HCT116 (cell line): ENCODE results near the gene MYH14. TPM values are rescaled to one million over a fixed set of nuclear protein-coding genes. Genes with fewer than 3 reads are reported as not detected.

ENCODE experiments used
- ATAC-seq: fragments of 200-7000 bp; cut with Tn5 transposase; 2 replicates; pipeline ENCODE4 v1.9.1; 2020; ENCODE audit warnings: mild to moderate bottlenecking, moderate library complexity
- BruUV-seq: library from RNA; stranded (reverse); fragments of 400-500 nt; replicated peaks from 2 replicates; lab custom pipeline; 2021; lab: Mats Ljungman, UMichigan
- CTCF ChIA-PET: fragments of 300-600 bp; sonication (Branson Sonifier 250); formaldehyde crosslinking; loops from one replicate; lab custom pipeline; 2021; ENCODE audit warnings: antibody characterized with exemption; lab: Charles Lee
- POLR2A ChIA-PET: fragments of 300-600, 350-600 bp; sonication (Branson Sonifier 250); formaldehyde crosslinking; loops from one replicate; lab custom pipeline; 2021; ENCODE audit warnings: antibody characterized with exemption; lab: Charles Lee
- RAD21 ChIA-PET, 2 experiments: fragments of 300-600 bp; sonication (Branson Sonifier 250); formaldehyde crosslinking; loops; one replicate each; lab custom pipeline; 2023; ENCODE audit warnings: low total read pairs in 2 of 2; ENCODE audit not compliant: uncharacterized antibody in 2 of 2, unreplicated experiment in 2 of 2, low non-redundant PET in 1 of 2; lab: Charles Lee
- DNase-seq: peaks from one replicate; pipeline ENCODE4 v3.0.0-alpha.2; 2010; ENCODE audit warnings: low read depth, low spot score
- H2AFZ ChIP-seq: fragments of 200-600 bp; shearing (Covaris generic), sonication (generic); 2 replicates; pipeline ENCODE4 v1.6.1; 2017; ENCODE audit warnings: low read depth, mixed run types, mixed read lengths, antibody characterized with exemption, low read length; ENCODE audit not compliant: poor library complexity, severe bottlenecking
- H3K27ac ChIP-seq: 2 replicates; pipeline ENCODE4 v1.5.1; 2012; ENCODE audit warnings: low read depth, low read length
- H3K27me3 ChIP-seq: fragments of 200-600 bp; sonication (generic); 2 replicates; pipeline ENCODE4 v1.6.1; 2016; ENCODE audit warnings: mixed run types, low read length, mixed read lengths; ENCODE audit not compliant: insufficient read depth
- H3K36me3 ChIP-seq, 2 experiments: fragments of 200-500 bp in 1 of 2; fragments of 200-600 bp in 1 of 2; sonication (Bioruptor generic) in 1 of 2; sonication (generic) in 1 of 2; 2 replicates each; pipeline versions ENCODE4 v1.5.1 to v1.6.1; 2014 to 2016; ENCODE audit warnings: low read length in 2 of 2, inconsistent platforms in 1 of 2, mixed read lengths in 1 of 2, mixed run types in 1 of 2; ENCODE audit not compliant: insufficient read depth in 2 of 2, control insufficient read depth in 1 of 2
- H3K4me1 ChIP-seq, 2 experiments: fragments of 200-600 bp in 1 of 2; sonication (generic) in 1 of 2; 2 replicates each; pipeline versions ENCODE4 v1.5.1 to v1.6.1; 2012 to 2017; ENCODE audit warnings: low read length in 2 of 2, inconsistent platforms in 1 of 2, mild to moderate bottlenecking in 1 of 2, mixed read lengths in 1 of 2, mixed run types in 1 of 2, moderate library complexity in 1 of 2; ENCODE audit not compliant: insufficient read depth in 2 of 2, control insufficient read depth in 1 of 2
- H3K4me2 ChIP-seq: fragments of 200-600 bp; sonication (generic); 2 replicates; pipeline ENCODE4 v1.6.1; 2017; ENCODE audit warnings: mixed run types, low read length, mixed read lengths
- H3K4me3 ChIP-seq, 2 experiments: fragments of 200-600 bp in 1 of 2; sonication (generic) in 1 of 2; replicated peaks in 1 of 2; 2 replicates each; pipeline ENCODE4 v1.5.1; 2011 to 2016; ENCODE audit warnings: low read length in 2 of 2, control low read depth in 1 of 2, low read depth in 1 of 2, mild to moderate bottlenecking in 1 of 2, mixed read lengths in 1 of 2, mixed run types in 1 of 2
- H3K79me2 ChIP-seq: fragments of 200-600 bp; sonication (generic); 2 replicates; pipeline ENCODE4 v1.6.1; 2017; ENCODE audit warnings: mild to moderate bottlenecking, mixed run types, low read length, moderate library complexity, mixed read lengths; ENCODE audit not compliant: insufficient read depth
- H3K9ac ChIP-seq: fragments of 200-600 bp; sonication (generic); 2 replicates; pipeline ENCODE4 v1.6.1; 2016; ENCODE audit warnings: low read length, mixed read lengths
- H3K9me2 ChIP-seq: fragments of 200-600 bp; sonication (generic), shearing (Covaris generic); 2 replicates; pipeline ENCODE4 v1.6.1; 2017; ENCODE audit warnings: mixed run types, mild to moderate bottlenecking, moderate library complexity; ENCODE audit not compliant: insufficient read depth
- H3K9me3 ChIP-seq, 2 experiments: fragments of 200-500 bp in 1 of 2; fragments of 200-600 bp in 1 of 2; sonication (Bioruptor generic) in 1 of 2; sonication (generic) in 1 of 2; 2 replicates each; pipeline ENCODE4 v1.6.1; 2014 to 2017; ENCODE audit warnings: low read length in 2 of 2, mixed read lengths in 2 of 2, inconsistent platforms in 1 of 2, low read depth in 1 of 2, mild to moderate bottlenecking in 1 of 2, mixed run types in 1 of 2, moderate library complexity in 1 of 2; ENCODE audit not compliant: control insufficient read depth in 1 of 2, insufficient read depth in 1 of 2
- H4K20me1 ChIP-seq: fragments of 200-600 bp; sonication (generic), shearing (Covaris generic); 2 replicates; pipeline ENCODE4 v1.6.1; 2017; ENCODE audit warnings: mixed run types, mild to moderate bottlenecking, moderate library complexity; ENCODE audit not compliant: insufficient read depth
- CBX3 ChIP-seq: IDR thresholded peaks from 2 replicates; pipeline ENCODE4 v1.6.1; 2012; ENCODE audit warnings: low read depth
- CEBPB ChIP-seq: IDR thresholded peaks from 2 replicates; pipeline ENCODE4 v1.6.1; 2012; ENCODE audit warnings: low read depth
- FOSL1 ChIP-seq: IDR thresholded peaks from 2 replicates; pipeline ENCODE4 v1.6.1; 2012; ENCODE audit warnings: low read depth
- POLR2A ChIP-seq: IDR thresholded peaks from 2 replicates; pipeline ENCODE4 v1.7.0; 2011; ENCODE audit warnings: borderline replicate concordance; ENCODE audit not compliant: insufficient read depth, insufficient read length; ENCODE audit errors: extremely low read depth
- SRF ChIP-seq: IDR thresholded peaks from 2 replicates; pipeline ENCODE4 v1.6.1; 2012; ENCODE audit warnings: low read depth
- TCF7L2 ChIP-seq: IDR thresholded peaks from 2 replicates; pipeline ENCODE4 v1.7.0; 2011; ENCODE audit warnings: borderline replicate concordance, inconsistent platforms; ENCODE audit not compliant: insufficient read depth, insufficient read length; ENCODE audit errors: extremely low read depth
- ZFX ChIP-seq: fragments of 450-650 bp; IDR thresholded peaks from 2 replicates; pipeline ENCODE4 v1.6.1; 2017
- ZNF274 ChIP-seq: fragments of 200-500 bp; sonication (Bioruptor generic); IDR thresholded peaks from 2 replicates; pipeline ENCODE4 v1.6.1; 2014; ENCODE audit warnings: mild to moderate bottlenecking, low read depth, low read length, inconsistent platforms
- intact Hi-C: fragments of 100-400 bp; cut with micrococcal nuclease; formaldehyde crosslinking; loops from 2 replicates; pipeline ENCODE4 v1.10.0; 2022
- total RNA-seq: library from RNA; stranded (reverse); gene quantifications from one replicate; pipeline ENCODE4 v1.2.1, GENCODE V29; 2021; ENCODE audit not compliant: unreplicated experiment
- TF ChIP-seq, protein P1 (sequence below): IDR thresholded peaks from 2 replicates; pipeline ENCODE4 v1.6.1; 2012
- TF ChIP-seq, protein P2 (sequence below): IDR thresholded peaks from 2 replicates; pipeline ENCODE4 v1.6.1; 2012; ENCODE audit warnings: low read depth
- TF ChIP-seq, protein P3 (sequence below), 3 experiments: fragments of 200-600 bp in 1 of 3; sonication (generic) in 1 of 3; IDR thresholded peaks in 2 of 3; conservative IDR thresholded peaks in 1 of 3; 2 replicates each; pipeline ENCODE4 v1.5.1; 2012 to 2017; ENCODE audit warnings: low read depth in 2 of 3, low read length in 2 of 3, antibody characterized with exemption in 1 of 3, borderline replicate concordance in 1 of 3, control low read depth in 1 of 3, mild to moderate bottlenecking in 1 of 3, mixed read lengths in 1 of 3, mixed run types in 1 of 3, moderate library complexity in 1 of 3; ENCODE audit not compliant: insufficient read depth in 1 of 3
- TF ChIP-seq, protein P4 (sequence below): IDR thresholded peaks from 2 replicates; pipeline ENCODE4 v1.6.1; 2011; ENCODE audit warnings: mild to moderate bottlenecking, low read length, moderate library complexity; ENCODE audit not compliant: insufficient replicate concordance; ENCODE audit errors: extremely low read depth

Gene MYH14
- total RNA-seq, 1 experiment from 2014 or later, result 60.1 TPM

DNA sequence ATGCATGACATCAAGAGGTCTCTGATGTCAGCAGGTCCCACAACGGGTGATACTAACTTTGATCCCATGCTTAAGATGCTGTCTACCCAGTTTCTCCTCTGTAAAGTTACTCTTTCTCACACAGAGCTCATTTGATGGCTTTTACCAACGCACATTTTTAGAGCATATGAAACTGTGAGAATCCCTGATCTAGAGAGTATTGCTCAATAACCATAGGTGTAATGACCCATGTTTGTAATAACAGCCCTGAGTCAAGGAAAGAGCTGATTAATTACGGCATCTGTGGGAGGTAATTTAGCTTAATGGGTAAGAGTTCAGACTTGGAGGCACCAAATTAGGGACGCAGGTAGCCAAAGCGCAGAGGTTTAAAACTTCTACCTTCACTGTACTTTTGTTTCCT, 22.3 kb upstream of the MYH14 start:
- POLR2A ChIA-PET, result no interaction called here
- no peak overlapping the region for H3K4me3 ChIP-seq
- RAD21 ChIA-PET, result interaction anchor here in 1 of 2 experiments (0.6 kb wide), 1 partner anchor 24 kb away, joined by 3 read pairs; no protein-coding TSS in a partner anchor
- no peaks in the 10 kb centered on the region for H3K27me3 ChIP-seq
- no peak overlapping the region for H3K4me2 ChIP-seq
- H3K79me2 ChIP-seq, result no peaks in the 10 kb centered on the region
- intact Hi-C loops, result no loop called here
- no peak overlapping the region for H3K27ac ChIP-seq
- H4K20me1 ChIP-seq, result no peaks in the 10 kb centered on the region
- H3K4me1 ChIP-seq, result no peaks in the 10 kb centered on the region
- no TSS peak for BruUV-seq
- no peaks in the 10 kb centered on the region for H3K36me3 ChIP-seq
- TF ChIP-seq POLR2A (no peak), ZNF274 (no peak), TCF7L2 (no peak), FOSL1 (no peak), CEBPB (no peak), ZFX (no peak), SRF (no peak), CBX3 (no peak)
- TF ChIP-seq, protein P1, sequence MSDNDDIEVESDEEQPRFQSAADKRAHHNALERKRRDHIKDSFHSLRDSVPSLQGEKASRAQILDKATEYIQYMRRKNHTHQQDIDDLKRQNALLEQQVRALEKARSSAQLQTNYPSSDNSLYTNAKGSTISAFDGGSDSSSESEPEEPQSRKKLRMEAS, result no peak
- TF ChIP-seq, protein P2, sequence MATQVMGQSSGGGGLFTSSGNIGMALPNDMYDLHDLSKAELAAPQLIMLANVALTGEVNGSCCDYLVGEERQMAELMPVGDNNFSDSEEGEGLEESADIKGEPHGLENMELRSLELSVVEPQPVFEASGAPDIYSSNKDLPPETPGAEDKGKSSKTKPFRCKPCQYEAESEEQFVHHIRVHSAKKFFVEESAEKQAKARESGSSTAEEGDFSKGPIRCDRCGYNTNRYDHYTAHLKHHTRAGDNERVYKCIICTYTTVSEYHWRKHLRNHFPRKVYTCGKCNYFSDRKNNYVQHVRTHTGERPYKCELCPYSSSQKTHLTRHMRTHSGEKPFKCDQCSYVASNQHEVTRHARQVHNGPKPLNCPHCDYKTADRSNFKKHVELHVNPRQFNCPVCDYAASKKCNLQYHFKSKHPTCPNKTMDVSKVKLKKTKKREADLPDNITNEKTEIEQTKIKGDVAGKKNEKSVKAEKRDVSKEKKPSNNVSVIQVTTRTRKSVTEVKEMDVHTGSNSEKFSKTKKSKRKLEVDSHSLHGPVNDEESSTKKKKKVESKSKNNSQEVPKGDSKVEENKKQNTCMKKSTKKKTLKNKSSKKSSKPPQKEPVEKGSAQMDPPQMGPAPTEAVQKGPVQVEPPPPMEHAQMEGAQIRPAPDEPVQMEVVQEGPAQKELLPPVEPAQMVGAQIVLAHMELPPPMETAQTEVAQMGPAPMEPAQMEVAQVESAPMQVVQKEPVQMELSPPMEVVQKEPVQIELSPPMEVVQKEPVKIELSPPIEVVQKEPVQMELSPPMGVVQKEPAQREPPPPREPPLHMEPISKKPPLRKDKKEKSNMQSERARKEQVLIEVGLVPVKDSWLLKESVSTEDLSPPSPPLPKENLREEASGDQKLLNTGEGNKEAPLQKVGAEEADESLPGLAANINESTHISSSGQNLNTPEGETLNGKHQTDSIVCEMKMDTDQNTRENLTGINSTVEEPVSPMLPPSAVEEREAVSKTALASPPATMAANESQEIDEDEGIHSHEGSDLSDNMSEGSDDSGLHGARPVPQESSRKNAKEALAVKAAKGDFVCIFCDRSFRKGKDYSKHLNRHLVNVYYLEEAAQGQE, result no peak
- TF ChIP-seq, protein P3, sequence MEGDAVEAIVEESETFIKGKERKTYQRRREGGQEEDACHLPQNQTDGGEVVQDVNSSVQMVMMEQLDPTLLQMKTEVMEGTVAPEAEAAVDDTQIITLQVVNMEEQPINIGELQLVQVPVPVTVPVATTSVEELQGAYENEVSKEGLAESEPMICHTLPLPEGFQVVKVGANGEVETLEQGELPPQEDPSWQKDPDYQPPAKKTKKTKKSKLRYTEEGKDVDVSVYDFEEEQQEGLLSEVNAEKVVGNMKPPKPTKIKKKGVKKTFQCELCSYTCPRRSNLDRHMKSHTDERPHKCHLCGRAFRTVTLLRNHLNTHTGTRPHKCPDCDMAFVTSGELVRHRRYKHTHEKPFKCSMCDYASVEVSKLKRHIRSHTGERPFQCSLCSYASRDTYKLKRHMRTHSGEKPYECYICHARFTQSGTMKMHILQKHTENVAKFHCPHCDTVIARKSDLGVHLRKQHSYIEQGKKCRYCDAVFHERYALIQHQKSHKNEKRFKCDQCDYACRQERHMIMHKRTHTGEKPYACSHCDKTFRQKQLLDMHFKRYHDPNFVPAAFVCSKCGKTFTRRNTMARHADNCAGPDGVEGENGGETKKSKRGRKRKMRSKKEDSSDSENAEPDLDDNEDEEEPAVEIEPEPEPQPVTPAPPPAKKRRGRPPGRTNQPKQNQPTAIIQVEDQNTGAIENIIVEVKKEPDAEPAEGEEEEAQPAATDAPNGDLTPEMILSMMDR (IDR thresholded peaks at IDR 0.05 in 2 of 3, conservative IDR thresholded peaks at IDR 0.05 in 1 of 3; ENCODE audit: borderline replicate concordance in 1 of 3, insufficient read depth in 1 of 3, low read depth in 2 of 3, low read length in 2 of 3), result no peak
- TF ChIP-seq, protein P4, sequence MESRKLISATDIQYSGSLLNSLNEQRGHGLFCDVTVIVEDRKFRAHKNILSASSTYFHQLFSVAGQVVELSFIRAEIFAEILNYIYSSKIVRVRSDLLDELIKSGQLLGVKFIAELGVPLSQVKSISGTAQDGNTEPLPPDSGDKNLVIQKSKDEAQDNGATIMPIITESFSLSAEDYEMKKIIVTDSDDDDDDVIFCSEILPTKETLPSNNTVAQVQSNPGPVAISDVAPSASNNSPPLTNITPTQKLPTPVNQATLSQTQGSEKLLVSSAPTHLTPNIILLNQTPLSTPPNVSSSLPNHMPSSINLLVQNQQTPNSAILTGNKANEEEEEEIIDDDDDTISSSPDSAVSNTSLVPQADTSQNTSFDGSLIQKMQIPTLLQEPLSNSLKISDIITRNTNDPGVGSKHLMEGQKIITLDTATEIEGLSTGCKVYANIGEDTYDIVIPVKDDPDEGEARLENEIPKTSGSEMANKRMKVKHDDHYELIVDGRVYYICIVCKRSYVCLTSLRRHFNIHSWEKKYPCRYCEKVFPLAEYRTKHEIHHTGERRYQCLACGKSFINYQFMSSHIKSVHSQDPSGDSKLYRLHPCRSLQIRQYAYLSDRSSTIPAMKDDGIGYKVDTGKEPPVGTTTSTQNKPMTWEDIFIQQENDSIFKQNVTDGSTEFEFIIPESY, result no peak
- H2AFZ ChIP-seq, result no peak overlapping the region
- DNase-seq (no peak), ATAC-seq (no peak)
- CTCF ChIA-PET, result interaction anchor here (1.1 kb wide), 1 partner anchor 375 kb away, joined by 3 read pairs; no protein-coding TSS in a partner anchor
- H3K9ac ChIP-seq, result no peak overlapping the region
- H3K9me2 ChIP-seq, result no peaks in the 10 kb centered on the region
- H3K9me3 ChIP-seq, result no peaks in the 10 kb centered on the region
